ENCODE data around the gene FKBP6.

DNA sequence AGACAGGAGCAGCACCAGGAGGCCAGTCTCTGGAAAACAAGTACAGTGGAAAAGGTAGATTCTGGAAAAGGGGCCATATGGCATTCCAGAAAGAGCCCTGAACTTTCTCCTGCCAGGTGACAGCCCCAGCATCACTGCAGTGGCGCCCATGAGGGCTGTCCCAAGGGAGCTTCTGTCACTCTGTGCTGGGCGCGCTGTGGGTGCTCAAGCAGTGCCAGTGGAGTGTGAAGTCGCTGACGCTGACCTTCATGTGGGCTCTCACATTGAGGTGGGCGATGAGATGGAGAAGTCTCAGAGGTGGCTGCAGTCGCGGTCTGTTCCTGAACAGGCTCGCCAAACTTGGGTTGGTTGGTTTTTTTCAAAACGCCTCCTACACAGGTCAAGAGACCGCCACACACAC lies 38.2 kb downstream of the FKBP6 start:
- TF ChIP-seq, protein P1, sequence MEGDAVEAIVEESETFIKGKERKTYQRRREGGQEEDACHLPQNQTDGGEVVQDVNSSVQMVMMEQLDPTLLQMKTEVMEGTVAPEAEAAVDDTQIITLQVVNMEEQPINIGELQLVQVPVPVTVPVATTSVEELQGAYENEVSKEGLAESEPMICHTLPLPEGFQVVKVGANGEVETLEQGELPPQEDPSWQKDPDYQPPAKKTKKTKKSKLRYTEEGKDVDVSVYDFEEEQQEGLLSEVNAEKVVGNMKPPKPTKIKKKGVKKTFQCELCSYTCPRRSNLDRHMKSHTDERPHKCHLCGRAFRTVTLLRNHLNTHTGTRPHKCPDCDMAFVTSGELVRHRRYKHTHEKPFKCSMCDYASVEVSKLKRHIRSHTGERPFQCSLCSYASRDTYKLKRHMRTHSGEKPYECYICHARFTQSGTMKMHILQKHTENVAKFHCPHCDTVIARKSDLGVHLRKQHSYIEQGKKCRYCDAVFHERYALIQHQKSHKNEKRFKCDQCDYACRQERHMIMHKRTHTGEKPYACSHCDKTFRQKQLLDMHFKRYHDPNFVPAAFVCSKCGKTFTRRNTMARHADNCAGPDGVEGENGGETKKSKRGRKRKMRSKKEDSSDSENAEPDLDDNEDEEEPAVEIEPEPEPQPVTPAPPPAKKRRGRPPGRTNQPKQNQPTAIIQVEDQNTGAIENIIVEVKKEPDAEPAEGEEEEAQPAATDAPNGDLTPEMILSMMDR (IDR thresholded peaks at IDR 0.05) = no peak
- TF ChIP-seq POLR2A (IDR thresholded peaks at IDR 0.05) = no peak
